SK-N-SH (cell line): ENCODE measurements around the gene SDK1. TPM values are rescaled to one million over a fixed set of nuclear protein-coding genes. Genes with fewer than 3 reads are reported as not detected.

Source experiments
- CTCF ChIA-PET: fragments of 300-600, 350-600 bp; formaldehyde crosslinking; extraction: SDS; loops from one replicate; lab custom pipeline; 2021; lab: Yijun Ruan, JAX
- POLR2A ChIA-PET: fragments of 350-600 bp; sonication (Branson Sonifier 250); formaldehyde crosslinking; extraction: SDS; loops from one replicate; lab custom pipeline; 2020; ENCODE audit warnings: antibody characterized with exemption, inconsistent platforms; lab: Yijun Ruan, JAX
- DNase-seq: peaks from one replicate; pipeline ENCODE4 v3.0.0; 2012
- H2AFZ ChIP-seq: fragments of 200-600 bp; sonication (generic); 2 replicates; pipeline ENCODE4 v1.8.1; 2016; ENCODE audit warnings: antibody characterized with exemption, mild to moderate bottlenecking, low read depth
- H3F3A ChIP-seq: fragments of 200-600 bp; sonication (generic); replicated peaks from 2 replicates; pipeline ENCODE3; 2016; ENCODE audit warnings: antibody characterized with exemption, mild to moderate bottlenecking; ENCODE audit not compliant: insufficient read depth
- H3K27ac ChIP-seq, 2 experiments: fragments of 200-500 bp in 1 of 2; fragments of 200-600 bp in 1 of 2; sonication (Bioruptor generic) in 1 of 2; sonication (generic), shearing (Covaris generic) in 1 of 2; 2 replicates each; pipeline versions ENCODE4 v1.5.1 to v1.6.1; 2014 to 2016; ENCODE audit warnings: low read depth in 2 of 2, inconsistent platforms in 1 of 2, low read length in 1 of 2, mild to moderate bottlenecking in 1 of 2, mixed read lengths in 1 of 2
- H3K27me3 ChIP-seq: fragments of 200-600 bp; sonication (generic), shearing (Covaris generic); 2 replicates; pipeline ENCODE4 v1.6.1; 2016; ENCODE audit warnings: mixed run types; ENCODE audit not compliant: insufficient read depth
- H3K36me3 ChIP-seq, 2 experiments: fragments of 200-500 bp in 1 of 2; fragments of 200-600 bp in 1 of 2; sonication (Bioruptor generic) in 1 of 2; sonication (generic) in 1 of 2; replicated peaks in 1 of 2; 2 replicates each; pipeline versions ENCODE3 to v1.5.1; 2014 to 2016; ENCODE audit warnings: low read length in 1 of 2, mild to moderate bottlenecking in 1 of 2; ENCODE audit not compliant: insufficient read depth in 2 of 2, control insufficient read depth in 1 of 2
- H3K4me1 ChIP-seq, 2 experiments: fragments of 200-500 bp in 1 of 2; fragments of 200-600 bp in 1 of 2; sonication (Bioruptor generic) in 1 of 2; sonication (generic), shearing (Covaris generic) in 1 of 2; 2 replicates each; pipeline versions ENCODE4 v1.5.1 to v1.6.1; 2014 to 2016; ENCODE audit warnings: low read depth in 1 of 2, low read length in 1 of 2, mixed run types in 1 of 2; ENCODE audit not compliant: insufficient read depth in 2 of 2, control insufficient read depth in 1 of 2
- H3K4me2 ChIP-seq: fragments of 200-600 bp; sonication (generic), shearing (Covaris generic); 2 replicates; pipeline ENCODE4 v1.6.1; 2017; ENCODE audit warnings: mixed run types
- H3K4me3 ChIP-seq, 2 experiments: fragments of 200-500 bp in 1 of 2; fragments of 200-600 bp in 1 of 2; sonication (Bioruptor generic) in 1 of 2; sonication (generic), shearing (Covaris generic) in 1 of 2; 2 replicates each; pipeline versions ENCODE4 v1.5.1 to v1.8.1; 2014 to 2016; ENCODE audit warnings: low read depth in 2 of 2, inconsistent platforms in 1 of 2, low read length in 1 of 2, mild to moderate bottlenecking in 1 of 2, mixed read lengths in 1 of 2, moderate library complexity in 1 of 2
- H3K79me2 ChIP-seq: fragments of 200-600 bp; sonication (generic); 2 replicates; pipeline ENCODE4 v1.8.1; 2017; ENCODE audit warnings: mild to moderate bottlenecking; ENCODE audit not compliant: insufficient read depth
- H3K9ac ChIP-seq: fragments of 200-600 bp; sonication (generic); 2 replicates; pipeline ENCODE4 v1.6.1; 2017; ENCODE audit warnings: mixed run types
- H3K9me2 ChIP-seq: fragments of 200-600 bp; sonication (generic); 2 replicates; pipeline ENCODE4 v1.6.1; 2017; ENCODE audit warnings: mixed run types
- H3K9me3 ChIP-seq: fragments of 200-600 bp; sonication (generic); 2 replicates; pipeline ENCODE4 v1.6.1; 2017; ENCODE audit warnings: mixed run types, mild to moderate bottlenecking, moderate library complexity
- H4K20me1 ChIP-seq: fragments of 200-600 bp; sonication (generic); 2 replicates; pipeline ENCODE4 v1.6.1; 2017; ENCODE audit warnings: mild to moderate bottlenecking, mixed run types; ENCODE audit not compliant: insufficient read depth
- CHD2 ChIP-seq: fragments of 150-350 bp; IDR thresholded peaks from 2 replicates; pipeline ENCODE4 v1.6.1; 2018; ENCODE audit warnings: low read length; ENCODE audit not compliant: partially characterized antibody
- EP300 ChIP-seq, 2 experiments: IDR thresholded peaks; 2 replicates each; pipeline versions ENCODE4 v1.4.0 to v1.6.1; 2012; ENCODE audit warnings: borderline replicate concordance in 1 of 2, low read depth in 1 of 2, low read length in 1 of 2
- EZH2phosphoT487 ChIP-seq: fragments of 200-600 bp; sonication (generic); IDR thresholded peaks from 2 replicates; pipeline ENCODE4 v1.6.1; 2017; ENCODE audit warnings: low read depth, mixed run types, mild to moderate bottlenecking, antibody characterized with exemption, moderate library complexity, borderline replicate concordance
- FOXJ3 ChIP-seq: sonication (generic); formaldehyde crosslinking; IDR thresholded peaks from 2 replicates; pipeline ENCODE4 v1.5.1; 2020; ENCODE audit warnings: mild to moderate bottlenecking, missing genetic modification reagents
- FOXM1 ChIP-seq: IDR thresholded peaks from 2 replicates; pipeline ENCODE4 v1.4.0; 2012; ENCODE audit warnings: low read depth, mild to moderate bottlenecking
- GABPA ChIP-seq: IDR thresholded peaks from 2 replicates; pipeline ENCODE4 v1.4.0; 2012; ENCODE audit warnings: low read depth, mild to moderate bottlenecking
- IRF3 ChIP-seq: fragments of 150-350 bp; IDR thresholded peaks from 2 replicates; pipeline ENCODE4 v1.6.1; 2016; ENCODE audit warnings: mild to moderate bottlenecking, low read depth, low read length
- MEF2A ChIP-seq: IDR thresholded peaks from 2 replicates; pipeline ENCODE4 v1.4.0; 2012; ENCODE audit warnings: low read depth, borderline replicate concordance
- MXI1 ChIP-seq: IDR thresholded peaks from 2 replicates; pipeline ENCODE4 v1.6.1; 2012; ENCODE audit warnings: mild to moderate bottlenecking, low read depth, low read length, improper control_type of control experiment
- NFIC ChIP-seq: IDR thresholded peaks from 2 replicates; pipeline ENCODE4 v1.4.0; 2012; ENCODE audit warnings: borderline replicate concordance
- POLR2AphosphoS5 ChIP-seq: IDR thresholded peaks from 2 replicates; pipeline ENCODE4 v1.6.1; 2012; ENCODE audit warnings: low read depth, low read length
- RAD21 ChIP-seq: IDR thresholded peaks from 2 replicates; pipeline ENCODE4 v1.6.1; 2012; ENCODE audit warnings: mild to moderate bottlenecking, low read length
- RFX5 ChIP-seq: IDR thresholded peaks from 2 replicates; pipeline ENCODE4 v1.6.1; 2012; ENCODE audit warnings: mild to moderate bottlenecking, improper control_type of control experiment, low read length
- RXRA ChIP-seq: IDR thresholded peaks from 2 replicates; pipeline ENCODE4 v1.4.0; 2012; ENCODE audit warnings: low read depth, mild to moderate bottlenecking, borderline replicate concordance
- TAF1 ChIP-seq: IDR thresholded peaks from 2 replicates; pipeline ENCODE4 v1.6.1; 2012; ENCODE audit warnings: low read depth, mild to moderate bottlenecking, low read length, moderate library complexity, borderline replicate concordance
- USF2 ChIP-seq: fragments of 150-350 bp; IDR thresholded peaks from 2 replicates; pipeline ENCODE4 v1.6.1; 2017; ENCODE audit warnings: antibody characterized with exemption, low read length, low read depth, borderline replicate concordance
- YY1 ChIP-seq: IDR thresholded peaks from 2 replicates; pipeline ENCODE4 v1.4.0; 2012; ENCODE audit warnings: low read depth, mild to moderate bottlenecking
- WGBS: methylation state at CpG from one replicate; pipeline ENCODE4 v1.1.6; 2017; ENCODE audit warnings: low lambda C conversion rate; 5-methylcytosine and 5-hydroxymethylcytosine counted together
- polyA plus RNA-seq, 3 experiments: library from polyadenylated mRNA; depleted of rRNA; stranded (reverse); fragments of >200 nt; gene quantifications; 2 replicates each; pipeline ENCODE4 v1.2.3, GENCODE V29; 2012
- TF ChIP-seq, protein P1 (sequence below): IDR thresholded peaks from 2 replicates; pipeline ENCODE4 v1.6.1; 2012; ENCODE audit warnings: mild to moderate bottlenecking, low read depth, low read length, moderate library complexity
- TF ChIP-seq, protein P2 (sequence below): fragments of 200-600 bp; sonication (generic); IDR thresholded peaks from 2 replicates; pipeline ENCODE4 v1.6.1; 2017; ENCODE audit warnings: antibody characterized with exemption, mild to moderate bottlenecking, moderate library complexity
- TF ChIP-seq, protein P3 (sequence below): IDR thresholded peaks from 2 replicates; pipeline ENCODE4 v1.4.0; 2012; ENCODE audit warnings: low read depth, borderline replicate concordance

SDK1 gene
- polyA plus RNA-seq, 1 of the 3 experiments (the other 2 are of a cell fraction), result 1.2 TPM

DNA sequence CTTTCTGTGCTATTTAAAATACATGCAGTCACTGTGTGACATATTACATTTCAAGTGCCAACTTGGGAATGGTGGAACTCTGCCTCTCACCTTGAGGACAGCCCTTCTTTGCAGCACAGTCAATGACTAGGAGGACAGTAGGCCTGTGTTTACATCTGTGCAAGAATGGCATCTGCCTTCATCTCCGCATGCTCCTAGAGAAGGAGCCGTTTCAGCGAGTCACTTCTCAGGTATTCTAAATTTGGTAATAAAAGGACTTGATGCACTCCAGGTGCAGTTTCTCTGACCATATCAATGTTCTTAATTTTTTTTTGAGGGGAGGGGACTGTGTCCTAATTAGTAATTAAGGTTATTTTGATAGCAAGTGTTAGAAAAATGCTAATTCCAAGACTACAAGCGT, 128.9 kb downstream of the SDK1 start:
- H3K4me1 ChIP-seq, result peaks cover 3 to 5% of the 10 kb centered on the region in 2 experiments; a peak in 2 of 4 replicates

More for the DNA sequence above, 128.9 kb downstream of the SDK1 start:
- WGBS, result 66% methylated on average over 4 of the region's 4 CpGs
- TF ChIP-seq, protein P1, sequence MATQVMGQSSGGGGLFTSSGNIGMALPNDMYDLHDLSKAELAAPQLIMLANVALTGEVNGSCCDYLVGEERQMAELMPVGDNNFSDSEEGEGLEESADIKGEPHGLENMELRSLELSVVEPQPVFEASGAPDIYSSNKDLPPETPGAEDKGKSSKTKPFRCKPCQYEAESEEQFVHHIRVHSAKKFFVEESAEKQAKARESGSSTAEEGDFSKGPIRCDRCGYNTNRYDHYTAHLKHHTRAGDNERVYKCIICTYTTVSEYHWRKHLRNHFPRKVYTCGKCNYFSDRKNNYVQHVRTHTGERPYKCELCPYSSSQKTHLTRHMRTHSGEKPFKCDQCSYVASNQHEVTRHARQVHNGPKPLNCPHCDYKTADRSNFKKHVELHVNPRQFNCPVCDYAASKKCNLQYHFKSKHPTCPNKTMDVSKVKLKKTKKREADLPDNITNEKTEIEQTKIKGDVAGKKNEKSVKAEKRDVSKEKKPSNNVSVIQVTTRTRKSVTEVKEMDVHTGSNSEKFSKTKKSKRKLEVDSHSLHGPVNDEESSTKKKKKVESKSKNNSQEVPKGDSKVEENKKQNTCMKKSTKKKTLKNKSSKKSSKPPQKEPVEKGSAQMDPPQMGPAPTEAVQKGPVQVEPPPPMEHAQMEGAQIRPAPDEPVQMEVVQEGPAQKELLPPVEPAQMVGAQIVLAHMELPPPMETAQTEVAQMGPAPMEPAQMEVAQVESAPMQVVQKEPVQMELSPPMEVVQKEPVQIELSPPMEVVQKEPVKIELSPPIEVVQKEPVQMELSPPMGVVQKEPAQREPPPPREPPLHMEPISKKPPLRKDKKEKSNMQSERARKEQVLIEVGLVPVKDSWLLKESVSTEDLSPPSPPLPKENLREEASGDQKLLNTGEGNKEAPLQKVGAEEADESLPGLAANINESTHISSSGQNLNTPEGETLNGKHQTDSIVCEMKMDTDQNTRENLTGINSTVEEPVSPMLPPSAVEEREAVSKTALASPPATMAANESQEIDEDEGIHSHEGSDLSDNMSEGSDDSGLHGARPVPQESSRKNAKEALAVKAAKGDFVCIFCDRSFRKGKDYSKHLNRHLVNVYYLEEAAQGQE, result no peak
- no peak for TF ChIP-seq RFX5
- no peak for TF ChIP-seq MXI1
- TF ChIP-seq MEF2A, result no peak
- TF ChIP-seq FOXM1, result no peak
- no peak for TF ChIP-seq USF2
- no peak for TF ChIP-seq EP300 (IDR thresholded peaks at IDR 0.05; ENCODE audit: borderline replicate concordance in 1 of 2, low read depth in 1 of 2, low read length in 1 of 2)
- no peak for TF ChIP-seq IRF3
- no peak for TF ChIP-seq YY1
- TF ChIP-seq, protein P2, sequence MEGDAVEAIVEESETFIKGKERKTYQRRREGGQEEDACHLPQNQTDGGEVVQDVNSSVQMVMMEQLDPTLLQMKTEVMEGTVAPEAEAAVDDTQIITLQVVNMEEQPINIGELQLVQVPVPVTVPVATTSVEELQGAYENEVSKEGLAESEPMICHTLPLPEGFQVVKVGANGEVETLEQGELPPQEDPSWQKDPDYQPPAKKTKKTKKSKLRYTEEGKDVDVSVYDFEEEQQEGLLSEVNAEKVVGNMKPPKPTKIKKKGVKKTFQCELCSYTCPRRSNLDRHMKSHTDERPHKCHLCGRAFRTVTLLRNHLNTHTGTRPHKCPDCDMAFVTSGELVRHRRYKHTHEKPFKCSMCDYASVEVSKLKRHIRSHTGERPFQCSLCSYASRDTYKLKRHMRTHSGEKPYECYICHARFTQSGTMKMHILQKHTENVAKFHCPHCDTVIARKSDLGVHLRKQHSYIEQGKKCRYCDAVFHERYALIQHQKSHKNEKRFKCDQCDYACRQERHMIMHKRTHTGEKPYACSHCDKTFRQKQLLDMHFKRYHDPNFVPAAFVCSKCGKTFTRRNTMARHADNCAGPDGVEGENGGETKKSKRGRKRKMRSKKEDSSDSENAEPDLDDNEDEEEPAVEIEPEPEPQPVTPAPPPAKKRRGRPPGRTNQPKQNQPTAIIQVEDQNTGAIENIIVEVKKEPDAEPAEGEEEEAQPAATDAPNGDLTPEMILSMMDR, result no peak
- TF ChIP-seq GABPA, result no peak
- TF ChIP-seq TAF1, result no peak
- TF ChIP-seq RXRA, result no peak
- no peak for TF ChIP-seq EZH2phosphoT487
- TF ChIP-seq CHD2, result no peak
- no peak for TF ChIP-seq NFIC
- TF ChIP-seq, protein P3, sequence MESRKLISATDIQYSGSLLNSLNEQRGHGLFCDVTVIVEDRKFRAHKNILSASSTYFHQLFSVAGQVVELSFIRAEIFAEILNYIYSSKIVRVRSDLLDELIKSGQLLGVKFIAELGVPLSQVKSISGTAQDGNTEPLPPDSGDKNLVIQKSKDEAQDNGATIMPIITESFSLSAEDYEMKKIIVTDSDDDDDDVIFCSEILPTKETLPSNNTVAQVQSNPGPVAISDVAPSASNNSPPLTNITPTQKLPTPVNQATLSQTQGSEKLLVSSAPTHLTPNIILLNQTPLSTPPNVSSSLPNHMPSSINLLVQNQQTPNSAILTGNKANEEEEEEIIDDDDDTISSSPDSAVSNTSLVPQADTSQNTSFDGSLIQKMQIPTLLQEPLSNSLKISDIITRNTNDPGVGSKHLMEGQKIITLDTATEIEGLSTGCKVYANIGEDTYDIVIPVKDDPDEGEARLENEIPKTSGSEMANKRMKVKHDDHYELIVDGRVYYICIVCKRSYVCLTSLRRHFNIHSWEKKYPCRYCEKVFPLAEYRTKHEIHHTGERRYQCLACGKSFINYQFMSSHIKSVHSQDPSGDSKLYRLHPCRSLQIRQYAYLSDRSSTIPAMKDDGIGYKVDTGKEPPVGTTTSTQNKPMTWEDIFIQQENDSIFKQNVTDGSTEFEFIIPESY, result no peak
- no peak for TF ChIP-seq POLR2AphosphoS5
- TF ChIP-seq FOXJ3 (CRISPR knock-in tag), result no peak
- no peak for TF ChIP-seq RAD21
- Histone ChIP-seq H3K9me2 (no peaks in the 10 kb centered on the region), H3K79me2 (no peaks in the 10 kb centered on the region), H3K27me3 (no peaks in the 10 kb centered on the region), H3K9me3 (no peaks in the 10 kb centered on the region), H2AFZ (no peak overlapping the region), H3K4me3 (no peak overlapping the region), H3K9ac (no peak overlapping the region), H3K27ac (no peak overlapping the region), H4K20me1 (no peaks in the 10 kb centered on the region), H3F3A (no peaks in the 10 kb centered on the region), H3K36me3 (no peaks in the 10 kb centered on the region), H3K4me2 (no peak overlapping the region)
- ChIA-PET POLR2A (no interaction called here), CTCF (no interaction called here)
- DNase-seq, result no peak
